HK-2 (cell line): ENCODE results near the gene CYP19A1.
A peak's percentile ranks its signal among the peaks of the same experiment; 100 is the strongest.

Source experiments
- DNase-seq: peaks from one replicate; pipeline ENCODE4 v3.0.0-alpha.2; 2018; ENCODE audit not compliant: unreplicated experiment

The CYP19A1 gene

GRCh38 chr15:51184627-51185026 lies 153.8 kb downstream of the CYP19A1 start:
- no peak for DNase-seq

- DNase-seq = no peak
These were observed 155.3 kb downstream of the CYP19A1 start for GRCh38 chr15:51183076-51183475.

- DNase-seq = no peak
These were observed 156.5 kb downstream of the CYP19A1 start for GRCh38 chr15:51181905-51182304.

DNA sequence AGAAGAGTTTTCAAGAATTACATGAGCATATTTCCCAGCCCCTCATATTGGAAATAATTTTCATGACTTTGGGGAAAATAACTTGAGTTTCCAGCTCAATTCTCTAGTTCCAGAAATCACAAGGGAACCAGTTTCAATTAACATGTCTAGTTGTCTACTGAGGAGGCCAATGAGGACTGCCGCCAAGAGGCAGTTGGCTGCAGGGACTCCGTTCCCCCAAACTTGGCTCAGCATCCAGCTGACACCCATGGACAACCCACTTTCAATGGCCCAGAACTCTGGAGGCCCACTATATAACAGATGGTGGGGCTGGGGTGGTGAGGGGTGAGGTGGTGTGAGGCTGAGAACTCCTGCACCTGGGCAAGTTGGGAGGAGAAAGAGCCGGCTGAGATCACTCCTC lies 157.2 kb downstream of the CYP19A1 start:
- DNase-seq = no peak

DNA sequence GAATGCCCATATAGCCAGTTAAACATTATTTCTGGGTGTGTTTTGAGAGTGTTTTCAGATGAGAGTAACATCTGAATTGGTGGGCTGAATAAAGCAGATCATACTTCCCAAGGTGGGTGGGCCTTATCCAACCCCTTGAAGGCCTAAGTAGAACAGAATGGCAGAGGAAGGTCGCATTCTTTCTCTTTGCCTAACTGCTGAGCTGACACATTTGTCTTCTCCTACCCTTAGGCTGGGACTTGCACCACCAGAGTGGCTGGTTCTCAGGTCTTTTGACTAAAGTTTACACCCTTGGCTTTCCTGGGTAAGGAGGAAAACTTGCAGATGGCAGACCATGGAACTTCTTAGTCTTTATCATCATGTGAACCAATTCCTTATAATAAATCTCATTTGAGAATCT lies 157.9 kb downstream of the CYP19A1 start:
- no peak for DNase-seq

GRCh38 chr15:51180011-51180410 lies 158.4 kb downstream of the CYP19A1 start:
- no peak for DNase-seq

- no peak for DNase-seq
These were observed 166.2 kb downstream of the CYP19A1 start for GRCh38 chr15:51172193-51172592.

GRCh38 chr15:51171634-51171932 lies 166.8 kb downstream of the CYP19A1 start:
- DNase-seq = no peak

GRCh38 chr15:51170882-51171633 lies 167.3 kb downstream of the CYP19A1 start:
- DNase-seq = no peak

- no peak for DNase-seq
These were observed 169.7 kb downstream of the CYP19A1 start for GRCh38 chr15:51168700-51169099.

DNA sequence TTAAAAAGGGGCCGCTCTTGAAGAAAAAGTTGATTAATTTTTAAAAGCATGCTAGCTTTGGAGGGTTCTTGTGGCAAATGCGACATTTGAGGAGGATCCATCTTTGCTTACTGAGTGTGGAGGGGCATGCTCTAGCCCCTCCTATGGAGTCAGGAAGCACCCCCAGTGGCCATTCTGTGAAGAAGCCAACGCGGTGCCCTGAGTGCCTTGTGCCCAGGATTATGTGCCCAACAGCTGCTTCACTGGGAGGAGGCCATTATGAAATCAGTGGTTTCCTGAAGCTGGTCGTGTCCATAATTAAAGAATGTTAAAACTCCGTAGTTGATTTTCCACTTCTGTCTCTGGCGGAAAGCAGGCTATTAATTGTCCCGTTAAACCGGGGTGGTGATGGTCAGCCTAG lies 174.6 kb downstream of the CYP19A1 start:
- DNase-seq = no peak

GRCh38 chr15:51162865-51163762 lies 175.3 kb downstream of the CYP19A1 start:
- peak; percentile 40 for DNase-seq

DNA sequence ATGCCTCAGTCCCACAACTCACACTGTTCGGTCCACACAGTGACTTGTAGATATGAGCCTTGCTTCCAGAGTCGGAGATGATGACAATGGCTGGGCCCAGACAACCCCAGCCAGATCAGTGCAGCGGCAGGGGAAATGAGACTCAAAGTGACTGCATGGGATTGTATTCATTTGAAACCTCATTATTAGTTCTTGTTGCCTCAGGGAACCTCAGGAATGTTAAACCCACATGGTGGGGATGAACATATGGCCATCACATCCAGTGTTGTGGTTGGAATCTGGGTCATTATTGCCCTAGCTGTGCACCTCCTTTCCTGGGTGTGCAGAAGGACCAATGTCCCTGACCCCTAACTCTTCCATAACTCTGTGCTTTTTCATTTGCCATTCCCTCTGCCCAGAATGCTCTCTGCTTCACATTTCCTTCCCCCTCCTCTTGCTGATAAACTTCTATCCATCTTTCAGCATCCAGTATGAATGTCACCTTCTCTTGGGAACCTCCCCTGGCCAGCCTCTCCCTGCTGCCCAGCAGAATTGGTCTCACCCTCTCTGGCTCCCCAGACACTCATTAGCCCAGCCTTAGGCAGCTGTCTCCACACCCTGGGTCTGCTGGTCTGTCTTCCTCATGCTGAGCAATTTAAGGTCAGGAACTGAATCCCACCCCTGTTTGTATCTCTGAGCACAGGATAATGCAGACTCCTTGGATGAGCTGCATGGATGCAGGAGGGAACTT lies 176.7 kb downstream of the CYP19A1 start:
- no peak for DNase-seq

GRCh38 chr15:51160484-51160883 lies 177.9 kb downstream of the CYP19A1 start:
- DNase-seq = no peak
